ENCODE data around the gene DNM1L. TPM values are rescaled to one million over a fixed set of nuclear protein-coding genes. Genes with fewer than 3 reads are reported as not detected.

DNM1L gene
- total RNA-seq, 1 donor from 2014 or later = 92.1 TPM

- no peak overlapping the region for H3K4me2 ChIP-seq (ENCODE audit: low read length)
- peaks cover 98% of the 10 kb centered on the region for H3K79me2 ChIP-seq (ENCODE audit: insufficient read depth, low read length)
- no peaks in the 10 kb centered on the region for H3K36me3 ChIP-seq (ENCODE audit: insufficient read depth, low read length)
- H3K27ac ChIP-seq (ENCODE audit: low read depth, low read length) = no peak overlapping the region
- FAIRE-seq = no peak
- H3K27me3 ChIP-seq (ENCODE audit: insufficient read depth, low read length) = no peaks in the 10 kb centered on the region
- H3K4me3 ChIP-seq (ENCODE audit: insufficient read depth, low read depth, low read length) = no peak overlapping the region
- DNase-seq (ENCODE audit: low read depth) = no peak
- Mint-ChIP-seq H3K9me3 (ENCODE audit: unreplicated experiment) (no peaks in the 10 kb centered on the region), H3K4me1 (ENCODE audit: low read depth, unreplicated experiment) (peaks cover 16% of the 10 kb centered on the region), H3K27me3 (ENCODE audit: low read depth, unreplicated experiment) (no peaks in the 10 kb centered on the region), H3K36me3 (ENCODE audit: low read depth, unreplicated experiment) (peaks cover 13% of the 10 kb centered on the region), H3K27ac (ENCODE audit: unreplicated experiment) (no peak overlapping the region), H3K4me3 (ENCODE audit: unreplicated experiment) (no peak overlapping the region)
- no peaks in the 10 kb centered on the region for H3K9me3 ChIP-seq (ENCODE audit: insufficient read depth, low read depth, low read length)
- no peak for TF ChIP-seq CTCF (IDR thresholded peaks at IDR 0.05; ENCODE audit: insufficient read depth, low read depth, low read length)
- no peak for TF ChIP-seq EZH2 (IDR thresholded peaks at IDR 0.05; ENCODE audit: insufficient read depth, low read length)
- peaks cover 70% of the 10 kb centered on the region for H4K20me1 ChIP-seq (ENCODE audit: insufficient read depth, low read length)
- no peak overlapping the region for H3K9ac ChIP-seq (ENCODE audit: low read length)
- no peak overlapping the region for H2AFZ ChIP-seq (ENCODE audit: low read depth, low read length)
- H3K4me1 ChIP-seq (ENCODE audit: insufficient read depth, low read length) = no peaks in the 10 kb centered on the region
Observed at GRCh38 chr12:32693036-32693435, 13.9 kb downstream of the DNM1L start.

- Histone ChIP-seq H3K4me1 (ENCODE audit: insufficient read depth, low read length) (no peaks in the 10 kb centered on the region), H3K79me2 (ENCODE audit: insufficient read depth, low read length) (peaks cover 97% of the 10 kb centered on the region), H3K9ac (ENCODE audit: low read length) (no peak overlapping the region), H3K36me3 (ENCODE audit: insufficient read depth, low read length) (no peaks in the 10 kb centered on the region), H3K4me3 (ENCODE audit: insufficient read depth, low read depth, low read length) (no peak overlapping the region), H3K4me2 (ENCODE audit: low read length) (no peak overlapping the region), H3K27me3 (ENCODE audit: insufficient read depth, low read length) (no peaks in the 10 kb centered on the region), H4K20me1 (ENCODE audit: insufficient read depth, low read length) (peaks cover 57% of the 10 kb centered on the region), H2AFZ (ENCODE audit: low read depth, low read length) (no peak overlapping the region), H3K9me3 (ENCODE audit: insufficient read depth, low read depth, low read length) (no peaks in the 10 kb centered on the region), H3K27ac (ENCODE audit: low read depth, low read length) (no peak overlapping the region)
- FAIRE-seq = no peak
- TF ChIP-seq EZH2 (IDR thresholded peaks at IDR 0.05; ENCODE audit: insufficient read depth, low read length) (no peak), CTCF (IDR thresholded peaks at IDR 0.05; ENCODE audit: insufficient read depth, low read depth, low read length) (no peak)
- DNase-seq (ENCODE audit: low read depth) = no peak
- H3K36me3 Mint-ChIP-seq (ENCODE audit: low read depth, unreplicated experiment) = peaks cover 13% of the 10 kb centered on the region
- no peak overlapping the region for H3K27ac Mint-ChIP-seq (ENCODE audit: unreplicated experiment)
- peaks cover 17% of the 10 kb centered on the region for H3K4me1 Mint-ChIP-seq (ENCODE audit: low read depth, unreplicated experiment)
- H3K27me3 Mint-ChIP-seq (ENCODE audit: low read depth, unreplicated experiment) = no peaks in the 10 kb centered on the region
- no peak overlapping the region for H3K4me3 Mint-ChIP-seq (ENCODE audit: unreplicated experiment)
- no peaks in the 10 kb centered on the region for H3K9me3 Mint-ChIP-seq (ENCODE audit: unreplicated experiment)
Observed at GRCh38 chr12:32695787-32696186, 16.7 kb downstream of the DNM1L start.

GRCh38 chr12:32697445-32697844, 18.3 kb downstream of the DNM1L start:
- H3K4me1 Mint-ChIP-seq (ENCODE audit: low read depth, unreplicated experiment) = peaks cover 13% of the 10 kb centered on the region
- H3K9me3 ChIP-seq (ENCODE audit: insufficient read depth, low read depth, low read length) = no peaks in the 10 kb centered on the region
- TF ChIP-seq EZH2 (IDR thresholded peaks at IDR 0.05; ENCODE audit: insufficient read depth, low read length) (no peak), CTCF (IDR thresholded peaks at IDR 0.05; ENCODE audit: insufficient read depth, low read depth, low read length) (no peak)
- no peak overlapping the region for H3K4me3 Mint-ChIP-seq (ENCODE audit: unreplicated experiment)
- no peak overlapping the region for H3K27ac Mint-ChIP-seq (ENCODE audit: unreplicated experiment)
- no peaks in the 10 kb centered on the region for H3K27me3 Mint-ChIP-seq (ENCODE audit: low read depth, unreplicated experiment)
- H3K36me3 Mint-ChIP-seq (ENCODE audit: low read depth, unreplicated experiment) = peaks cover 13% of the 10 kb centered on the region
- H4K20me1 ChIP-seq (ENCODE audit: insufficient read depth, low read length) = peaks cover 41% of the 10 kb centered on the region
- peaks cover 3% of the 10 kb centered on the region for H3K36me3 ChIP-seq (ENCODE audit: insufficient read depth, low read length)
- no peak overlapping the region for H3K4me3 ChIP-seq (ENCODE audit: insufficient read depth, low read depth, low read length)
- no peak overlapping the region for H3K4me2 ChIP-seq (ENCODE audit: low read length)
- H3K27me3 ChIP-seq (ENCODE audit: insufficient read depth, low read length) = no peaks in the 10 kb centered on the region
- H3K9ac ChIP-seq (ENCODE audit: low read length) = no peak overlapping the region
- no peak for DNase-seq (ENCODE audit: low read depth)
- no peak overlapping the region for H2AFZ ChIP-seq (ENCODE audit: low read depth, low read length)
- FAIRE-seq = peak; percentile 60
- H3K9me3 Mint-ChIP-seq (ENCODE audit: unreplicated experiment) = no peaks in the 10 kb centered on the region
- H3K79me2 ChIP-seq (ENCODE audit: insufficient read depth, low read length) = peaks cover 81% of the 10 kb centered on the region
- no peak overlapping the region for H3K27ac ChIP-seq (ENCODE audit: low read depth, low read length)
- H3K4me1 ChIP-seq (ENCODE audit: insufficient read depth, low read length) = no peaks in the 10 kb centered on the region

All from astrocyte (in vitro differentiated cells and primary cell).